HG03565 (cell line): ENCODE measurements around the gene PPP1R27.

Experiments used
- ATAC-seq: cut with Tn5 transposase; IDR thresholded peaks from one replicate; pipeline ENCODE4 v1.9.1; 2021; ENCODE audit warnings: mild to moderate bottlenecking, moderate library complexity; ENCODE audit not compliant: unreplicated experiment

The PPP1R27 gene

DNA sequence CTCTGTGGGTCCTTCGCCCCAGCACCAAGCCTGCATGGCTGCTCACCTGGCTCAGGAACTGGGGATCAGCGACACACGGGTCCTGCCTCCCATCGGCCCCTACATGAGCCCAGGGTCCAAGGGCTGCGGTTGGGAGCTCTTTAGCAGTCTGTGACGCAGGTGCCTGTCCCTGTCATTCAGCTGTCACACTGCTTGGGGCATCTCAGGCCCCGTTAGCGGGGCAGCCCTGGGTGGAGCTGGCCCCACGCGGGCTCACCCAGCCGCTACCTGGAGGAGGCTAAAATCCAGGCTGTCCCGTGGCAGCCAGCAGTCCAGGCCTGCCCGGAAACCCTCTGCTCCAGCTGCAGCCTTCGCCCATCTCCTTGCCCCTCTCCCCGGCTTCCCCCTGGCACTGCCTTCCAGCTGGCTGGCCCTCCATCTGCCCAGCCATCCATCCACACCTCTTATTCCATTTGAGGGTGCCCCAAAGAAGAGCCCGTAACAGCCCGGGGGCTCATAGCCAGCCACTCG, 27.6 kb downstream of the PPP1R27 start:
- ATAC-seq: no peak

DNA sequence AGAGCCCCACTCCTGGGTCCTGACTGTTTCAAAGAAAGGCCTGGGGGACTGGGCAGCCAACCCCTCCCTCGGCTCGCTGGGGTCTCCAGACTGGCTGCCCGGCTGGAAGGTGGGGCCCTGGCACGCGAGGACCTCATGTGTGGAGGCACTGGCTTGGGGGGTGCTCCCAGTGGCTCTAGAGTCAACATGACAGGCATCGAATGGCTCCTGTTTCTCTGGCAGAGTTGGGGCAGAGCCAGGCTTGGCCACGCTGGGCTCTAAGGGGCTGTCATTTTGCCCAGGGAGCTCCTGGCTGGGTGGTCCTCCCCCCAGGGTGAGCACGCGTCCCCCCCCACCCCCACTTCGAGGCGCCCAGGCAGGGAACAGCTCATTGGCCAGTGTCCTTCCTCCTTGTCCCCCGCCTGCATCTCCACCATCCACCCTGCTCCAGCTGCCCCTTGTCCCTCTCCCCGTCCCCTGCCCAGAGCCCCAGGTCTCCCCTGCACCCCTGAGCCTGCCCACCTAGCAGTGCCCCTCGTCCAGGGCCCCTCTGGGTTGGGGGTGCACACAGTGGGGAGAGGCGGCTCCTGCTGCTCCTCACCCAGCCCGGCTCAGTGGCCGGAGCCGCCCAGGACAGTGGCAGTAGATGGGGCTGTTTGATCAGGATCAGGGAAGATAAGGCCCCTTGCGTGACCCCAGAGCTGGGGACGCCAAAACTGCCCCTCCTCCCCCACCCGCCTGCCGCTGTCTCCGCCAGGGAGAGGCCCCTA, 28.2 kb downstream of the PPP1R27 start:
- no peak for ATAC-seq

DNA sequence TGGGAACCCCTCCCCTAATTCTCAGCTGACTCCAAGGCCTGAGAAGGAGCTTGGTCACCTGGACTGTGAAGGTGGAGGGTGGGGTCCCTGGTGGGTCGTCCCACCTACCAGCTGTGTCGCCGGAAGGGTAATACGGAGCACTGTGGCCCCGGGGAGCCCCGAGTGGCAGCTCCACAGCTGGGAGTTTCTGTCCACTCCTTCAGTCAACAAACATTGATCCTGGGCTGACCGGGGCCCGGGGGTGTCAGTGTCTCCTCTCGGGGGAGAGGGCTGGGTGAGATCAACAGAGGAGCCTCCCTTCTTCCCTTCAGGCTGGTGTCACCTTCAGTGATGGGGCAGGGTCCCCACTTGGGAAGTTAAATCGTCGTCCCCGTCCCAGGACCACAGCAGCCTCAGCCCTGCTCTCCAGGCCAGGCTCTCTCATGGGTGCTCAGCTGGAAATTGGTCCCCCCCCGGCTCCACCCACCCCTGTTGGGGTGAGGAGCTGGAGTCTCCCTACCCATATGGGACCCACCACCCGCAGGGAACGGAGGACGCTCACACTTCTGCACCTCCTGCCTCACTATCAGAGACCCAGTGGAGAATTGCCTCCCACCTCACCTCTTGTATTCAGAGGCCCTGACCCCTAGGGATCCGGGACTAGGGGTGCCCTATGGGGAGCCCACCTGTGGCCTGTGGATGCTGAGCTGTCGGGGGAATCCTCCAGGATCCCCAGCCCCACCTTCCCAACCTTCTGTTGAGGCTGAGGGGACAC, 29.0 kb downstream of the PPP1R27 start:
- ATAC-seq: no peak

DNA sequence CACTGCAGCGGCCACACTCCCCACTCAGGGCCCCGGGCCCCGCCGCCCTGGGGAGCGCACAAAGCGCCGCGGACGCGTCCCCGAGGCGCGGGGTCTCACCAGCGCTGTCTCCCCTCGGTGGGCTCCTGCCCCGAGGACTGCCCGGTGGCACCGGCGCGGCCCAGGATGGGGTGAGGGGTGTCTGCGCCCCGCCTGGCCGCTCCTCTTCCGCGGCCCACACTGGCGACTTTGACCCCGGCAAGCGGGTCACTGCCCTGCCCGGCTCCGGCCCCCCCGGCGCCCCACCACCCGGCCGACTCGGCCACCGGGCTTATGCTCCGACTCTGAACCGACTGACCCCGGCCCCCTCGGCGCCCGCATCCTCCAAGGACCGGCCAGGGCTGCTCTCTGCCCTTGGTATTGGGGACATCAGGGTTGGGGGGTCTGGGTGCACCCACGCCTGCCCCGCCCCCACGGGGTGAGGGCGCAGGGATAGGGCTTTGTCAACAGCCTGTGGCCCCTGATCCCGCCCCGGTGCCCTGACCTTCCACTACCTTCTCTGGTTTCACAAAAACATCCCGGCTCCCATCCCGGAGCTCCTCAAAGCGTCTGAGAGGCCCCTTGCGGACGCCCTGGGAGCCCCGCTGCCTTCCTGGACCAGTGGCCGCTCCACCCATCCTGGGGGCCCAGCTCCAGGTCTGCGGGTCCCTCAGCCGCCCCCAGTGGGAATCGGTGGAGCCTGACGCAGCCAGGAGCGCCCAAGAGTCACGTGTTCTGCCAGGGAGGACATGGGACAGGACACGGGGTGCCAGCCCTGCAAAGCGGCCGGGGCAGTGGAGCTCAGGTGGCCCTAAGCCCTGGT, 30.1 kb downstream of the PPP1R27 start:
- ATAC-seq: no peak

DNA sequence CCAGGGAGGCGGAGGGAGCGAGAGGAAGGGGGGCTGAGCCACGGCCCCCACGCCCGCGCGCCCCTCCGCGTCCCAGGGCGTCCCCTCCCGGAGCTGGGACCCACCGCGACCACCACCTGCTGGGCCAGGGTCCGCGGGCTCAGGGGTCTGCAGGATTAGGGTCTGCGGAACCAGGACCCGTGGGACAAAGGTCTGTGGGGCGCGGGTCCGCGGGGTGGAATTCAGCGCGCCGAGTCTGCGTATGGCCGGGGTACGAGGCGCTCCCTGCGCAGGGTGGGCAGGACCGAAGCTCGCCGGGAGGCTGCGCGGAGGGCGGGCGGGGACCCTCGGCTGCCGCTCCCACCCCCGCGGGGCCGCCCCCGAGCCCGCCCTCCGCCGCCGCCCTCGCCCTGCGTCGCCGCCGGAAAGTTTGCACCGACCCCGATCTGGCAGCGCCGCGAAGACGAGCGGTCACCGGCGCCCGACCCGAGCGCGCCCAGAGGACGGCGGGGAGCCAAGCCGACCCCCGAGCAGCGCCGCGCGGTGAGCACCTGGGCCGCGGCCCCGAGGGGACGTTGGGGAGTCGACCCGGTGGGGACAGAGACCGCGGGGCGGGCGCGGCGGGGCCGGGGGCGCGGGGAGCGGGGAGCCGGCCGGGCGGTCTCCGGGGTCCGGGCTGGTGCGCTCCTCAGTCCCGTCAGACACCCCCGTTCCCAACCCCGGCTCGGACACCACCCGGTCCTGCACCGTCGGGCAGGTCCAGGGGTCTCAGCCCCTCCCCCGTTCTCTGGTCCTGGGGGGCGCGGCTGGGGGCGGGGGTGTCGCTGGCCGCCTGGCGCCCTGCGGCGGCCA, 30.9 kb downstream of the PPP1R27 start, which contains the start of gene GCGR:
Gene GCGR, plus strand, starts transcription at position 423 of the 831 bp plus-strand sequence. CDS start 4,869 bp downstream, outside the sequence.
- ATAC-seq: no peak

DNA sequence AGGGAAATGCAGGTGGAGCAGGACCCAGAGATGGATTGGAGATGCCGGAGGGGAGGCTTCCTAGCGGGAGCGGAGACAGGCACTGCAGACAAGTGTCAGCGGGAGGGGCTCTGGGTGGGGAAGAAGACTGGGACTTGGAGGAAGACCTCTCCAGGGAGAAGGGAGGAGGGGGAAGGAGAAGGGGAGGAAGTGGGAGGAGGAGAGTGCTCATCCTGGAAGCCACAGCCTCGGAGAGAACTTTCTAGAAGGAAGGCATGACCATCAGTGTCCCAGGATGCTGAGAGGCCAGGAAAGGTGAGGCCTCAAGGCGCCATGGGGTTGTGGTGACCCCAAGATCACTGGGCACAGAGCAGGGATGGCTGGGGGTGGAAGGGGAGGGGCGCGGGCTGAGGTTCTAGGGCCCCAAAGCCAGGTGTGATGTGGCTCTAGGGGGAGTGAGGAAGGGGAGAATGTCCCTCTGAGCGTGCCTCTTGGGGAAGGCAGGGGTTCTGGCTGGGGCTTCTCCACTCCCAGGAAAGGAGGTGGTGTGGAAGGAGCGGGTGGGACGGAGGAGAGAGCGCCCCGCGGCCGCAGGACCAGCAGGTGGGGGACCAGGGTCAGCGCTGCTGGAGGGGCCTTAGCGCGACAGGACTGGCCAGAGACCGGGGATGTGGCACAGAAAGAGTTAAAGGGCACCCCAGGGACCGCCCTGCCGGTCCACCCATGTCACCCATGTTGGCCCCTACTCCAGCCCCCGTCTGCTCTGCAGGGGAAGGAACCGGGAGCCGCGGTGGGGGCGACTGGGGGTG, 31.8 kb downstream of the PPP1R27 start:
- no peak for ATAC-seq

DNA sequence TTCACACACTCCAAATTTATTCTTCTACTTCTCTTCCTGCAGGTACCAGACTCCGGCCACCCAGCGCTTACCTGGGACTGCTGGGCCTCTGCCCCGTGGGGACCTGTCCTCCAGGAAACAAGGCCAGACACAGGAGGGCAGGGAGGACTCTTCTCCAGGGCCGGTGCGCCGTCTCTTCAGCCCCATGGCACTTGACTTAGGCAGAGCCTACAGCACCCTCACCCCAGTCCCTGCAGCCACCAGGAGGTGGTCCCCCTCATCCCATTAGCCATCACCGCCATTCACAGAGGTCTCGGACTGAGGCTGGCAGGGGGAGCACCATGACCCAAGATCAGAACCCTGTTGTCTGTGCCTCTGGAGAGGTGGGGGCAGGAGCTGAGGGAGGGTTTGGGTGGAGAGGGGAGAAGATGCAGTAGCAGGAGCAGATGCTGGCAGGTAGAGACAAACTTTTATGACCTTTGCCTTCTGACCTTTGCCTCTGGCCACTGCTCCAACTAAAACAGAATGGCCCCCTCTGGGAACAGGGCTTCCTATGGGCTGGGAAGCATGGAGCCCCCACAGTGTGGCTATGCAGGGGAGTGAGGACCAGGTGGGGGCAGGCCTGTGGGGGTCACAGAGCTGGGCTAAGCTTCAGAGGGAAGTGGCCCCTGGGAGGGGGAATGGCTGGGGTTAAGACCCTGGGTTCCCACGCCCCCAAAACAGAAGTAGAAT, 32.6 kb downstream of the PPP1R27 start:
- no peak for ATAC-seq

DNA sequence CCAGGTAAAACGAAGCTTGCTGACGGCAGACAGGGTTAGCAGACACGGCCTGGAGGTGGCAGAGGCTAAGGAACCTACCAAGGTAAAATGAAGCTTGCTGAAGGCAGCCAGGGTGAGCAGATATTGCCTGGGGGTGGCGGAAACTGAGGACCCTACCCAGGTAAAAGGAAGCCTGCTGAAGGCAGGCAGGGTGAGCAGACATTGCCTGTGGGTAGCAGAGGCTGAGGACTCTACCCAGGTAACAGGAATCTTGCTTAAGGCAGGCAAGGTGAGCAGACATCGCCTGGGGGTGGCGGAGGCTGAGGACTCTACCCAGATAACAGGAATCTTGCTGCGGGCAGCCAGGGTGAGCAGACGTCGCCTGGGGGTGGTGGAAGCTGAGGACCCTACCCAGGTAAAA, 33.5 kb downstream of the PPP1R27 start:
- no peak for ATAC-seq

DNA sequence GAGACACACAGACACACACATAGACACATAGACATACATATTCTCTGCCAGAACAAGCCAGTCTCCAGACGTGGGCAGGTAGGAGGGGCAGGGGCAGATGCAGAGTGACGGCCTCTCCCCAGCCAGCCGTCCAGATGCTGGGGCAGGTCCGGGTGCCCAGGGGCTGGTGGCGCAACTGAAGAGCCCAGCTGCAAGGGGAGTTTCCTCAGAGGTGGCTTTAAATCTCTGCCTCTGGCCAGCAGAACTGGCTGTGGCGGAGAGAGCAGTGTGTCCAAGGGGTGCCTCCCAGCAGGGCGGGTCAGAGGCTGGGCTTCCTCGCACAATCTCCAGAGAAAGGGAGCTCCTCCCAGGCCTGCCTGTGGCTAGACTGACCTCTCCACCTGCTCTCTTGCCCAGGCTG, 40.3 kb downstream of the PPP1R27 start:
- no peak for ATAC-seq

DNA sequence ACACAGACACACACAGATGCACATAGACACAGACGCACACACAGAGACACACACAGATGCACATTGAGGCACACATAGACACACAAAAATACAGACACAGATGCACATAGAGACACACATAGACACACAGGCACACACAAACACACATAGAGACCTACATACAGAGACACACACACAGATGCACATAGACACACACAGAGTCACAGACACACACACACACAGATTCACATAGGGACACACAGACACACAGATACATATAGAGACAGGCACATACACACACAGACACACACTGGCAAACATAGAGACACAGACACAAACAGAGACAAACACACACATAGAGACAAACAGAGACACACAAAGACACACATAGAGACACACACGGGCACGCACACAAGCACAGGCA, 40.8 kb downstream of the PPP1R27 start:
- no peak for ATAC-seq

DNA sequence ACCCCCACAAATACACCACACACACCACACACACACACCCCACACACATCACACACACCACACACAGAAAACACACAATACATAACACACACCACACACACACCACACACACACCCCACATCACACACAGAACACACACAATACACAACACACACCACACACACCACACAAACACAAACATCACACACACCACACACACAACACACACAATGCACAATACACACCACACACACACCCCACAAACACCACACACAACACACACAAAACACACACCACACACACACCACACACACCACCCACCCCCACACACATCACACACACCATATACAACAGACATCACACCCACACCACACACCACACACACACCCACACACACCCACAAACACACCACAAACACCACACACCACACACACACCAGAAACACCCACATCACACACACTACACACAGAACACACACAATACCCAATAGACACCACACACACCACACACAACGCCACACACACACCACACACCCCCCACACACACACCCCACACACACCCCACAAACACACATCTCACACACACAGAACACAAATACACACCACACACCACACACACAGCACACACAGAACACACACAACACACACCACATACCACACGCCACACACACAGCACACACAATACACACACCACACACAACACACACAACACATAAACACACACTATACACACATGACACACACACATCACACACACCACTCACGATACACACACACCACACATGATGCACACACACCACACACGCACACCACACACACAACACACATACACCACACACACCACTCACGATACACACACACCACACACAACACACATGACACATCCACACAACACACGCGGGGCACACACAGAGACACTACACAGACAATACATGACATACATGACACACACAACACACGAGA, 41.9 kb downstream of the PPP1R27 start:
- no peak for ATAC-seq
